ENCODE results near the gene PLEKHA3. TPM values are rescaled to one million over a fixed set of nuclear protein-coding genes. Genes with fewer than 3 reads are reported as not detected.

Gene PLEKHA3
- total and polyA plus RNA-seq, 11 donors, result 3.0 to 50.4 (median 38.7) TPM

- no peak for DNase-seq
- TF ChIP-seq POLR2A (IDR thresholded peaks at IDR 0.05) (no peak), CTCF (IDR thresholded peaks at IDR 0.05) (no peak)
- peak in 1 of 4 donors; percentile 3 for ATAC-seq
- WGBS, 4 donors, result 1 to 3% (median 2%) methylated on average over 10 of the region's 10 CpGs
- peaks cover 5 to 54% (median 35%) of the 10 kb centered on the region in 12 donors for H3K4me1 ChIP-seq
- intact Hi-C loops (cut with DNase I), result loop anchor here in 3 of 10 donors (2.0 kb wide), 2 partner anchors 27 to 65 kb away; partner anchors contain the start of genes PJVK (in 2 of the 3) and PRKRA (in 2 of the 3)
- no peaks in the 10 kb centered on the region for H3K9me3 ChIP-seq
- H3K27ac ChIP-seq, result peak overlapping the region in 11 of 12 donors; percentile 85 to 97 (median 95)
- H3K4me3 ChIP-seq, result peak overlapping the region; percentile 42 to 85 (median 72)
- no peaks in the 10 kb centered on the region for H3K36me3 ChIP-seq
- no peaks in the 10 kb centered on the region for H3K27me3 ChIP-seq
Observed at GRCh38 chr2:178478130-178478438, 2.2 kb upstream of the PLEKHA3 start.

GRCh38 chr2:178478439-178479274 is 1.6 kb upstream of the PLEKHA3 start, which contains the start of gene FKBP7:
Gene FKBP7 (minus strand): TSS chr2:178478600. CDS start chr2:178478499, 101 bp downstream.
- Histone ChIP-seq H3K4me1 (peaks cover 5 to 57% (median 40%) of the 10 kb centered on the region in 12 donors), H3K27ac (peak within 1 kb of the TSS; percentile 49 to 97 (median 94)), H3K27me3 (no peaks in the 10 kb centered on the region), H3K4me3 (peak within 1 kb of the TSS; percentile 42 to 85 (median 72)), H3K9me3 (no peaks in the 10 kb centered on the region), H3K36me3 (no peaks in the 10 kb centered on the region)
- intact Hi-C loops (cut with DNase I), result loop anchor here in 5 of 10 donors (1.0 to 2.0 kb wide), 3 partner anchors 27 to 66 kb away; partner anchors contain the start of genes PJVK (in 4 of the 5) and PRKRA (in 4 of the 5)
- TF ChIP-seq POLR2A (IDR thresholded peaks at IDR 0.05) (peak in 1 of 2 donors; percentile 68), CTCF (IDR thresholded peaks at IDR 0.05) (peak; percentile 47 to 77 (median 67))
- ATAC-seq (peak; percentile 82 to 90 (median 83)), DNase-seq (peak; percentile 88 to 93 (median 90))
- WGBS, 4 donors, result 1 to 2% (median 2%) methylated on average over 54 to 56 of the region's 56 CpGs

GRCh38 chr2:178479275-178479616 is 1.0 kb upstream of the PLEKHA3 start:
- TF ChIP-seq CTCF (IDR thresholded peaks at IDR 0.05) (no peak), POLR2A (IDR thresholded peaks at IDR 0.05) (no peak)
- Histone ChIP-seq H3K9me3 (no peaks in the 10 kb centered on the region), H3K27ac (peak overlapping the region; percentile 49 to 97 (median 94)), H3K4me1 (peaks cover 5 to 57% (median 43%) of the 10 kb centered on the region in 12 donors), H3K27me3 (no peaks in the 10 kb centered on the region), H3K4me3 (peak overlapping the region in 11 of 12 donors; percentile 42 to 85 (median 71)), H3K36me3 (no peaks in the 10 kb centered on the region)
- ATAC-seq, result no peak
- intact Hi-C loops (cut with DNase I), result loop anchor here in 5 of 10 donors (1.0 to 2.0 kb wide), 3 partner anchors 28 to 66 kb away; partner anchors contain the start of genes PJVK (in 4 of the 5) and PRKRA (in 4 of the 5)
- no peak for DNase-seq
- 58 to 64% (median 62%) methylated on average over 4 of the region's 4 CpGs for WGBS, 4 donors

GRCh38 chr2:178479758-178480226 is 465 bp upstream of the PLEKHA3 start:
- DNase-seq (no peak), ATAC-seq (no peak)
- Histone ChIP-seq H3K27me3 (no peaks in the 10 kb centered on the region), H3K36me3 (no peaks in the 10 kb centered on the region), H3K27ac (peak overlapping the region; percentile 51 to 97 (median 92)), H3K9me3 (no peaks in the 10 kb centered on the region), H3K4me1 (peaks cover 5 to 61% (median 47%) of the 10 kb centered on the region in 12 donors), H3K4me3 (peak overlapping the region in 10 of 12 donors; percentile 72 to 92 (median 79))
- no peak for TF ChIP-seq POLR2A (IDR thresholded peaks at IDR 0.05)
- TF ChIP-seq CTCF (IDR thresholded peaks at IDR 0.05), result no peak
- 22 to 26% (median 25%) methylated on average over 19 of the region's 19 CpGs for WGBS, 4 donors
- intact Hi-C loops (cut with DNase I), result loop anchor here in 6 of 10 donors (1.0 to 5.0 kb wide), 5 partner anchors 28 to 67 kb away; partner anchors contain the start of genes PJVK (in 4 of the 6) and PRKRA (in 4 of the 6)

Measured in heart left ventricle (tissue), 16 donors.